ENCODE data around the gene IGHMBP2. TPM values are rescaled to one million over a fixed set of nuclear protein-coding genes. Genes with fewer than 3 reads are reported as not detected.
A peak's percentile ranks its signal among the peaks of the same experiment; 100 is the strongest.
"Not testable (repeated sequence)": the region's sequence is repeated elsewhere in the genome, so short reads cannot be mapped to it uniquely, and the experiment has no call there.

The IGHMBP2 gene
- total and polyA plus RNA-seq, 2 of the 8 experiments (the other 6 are each of a cell fraction or from before 2014, with no cell fraction given): 8.4 to 17.6 TPM

DNA sequence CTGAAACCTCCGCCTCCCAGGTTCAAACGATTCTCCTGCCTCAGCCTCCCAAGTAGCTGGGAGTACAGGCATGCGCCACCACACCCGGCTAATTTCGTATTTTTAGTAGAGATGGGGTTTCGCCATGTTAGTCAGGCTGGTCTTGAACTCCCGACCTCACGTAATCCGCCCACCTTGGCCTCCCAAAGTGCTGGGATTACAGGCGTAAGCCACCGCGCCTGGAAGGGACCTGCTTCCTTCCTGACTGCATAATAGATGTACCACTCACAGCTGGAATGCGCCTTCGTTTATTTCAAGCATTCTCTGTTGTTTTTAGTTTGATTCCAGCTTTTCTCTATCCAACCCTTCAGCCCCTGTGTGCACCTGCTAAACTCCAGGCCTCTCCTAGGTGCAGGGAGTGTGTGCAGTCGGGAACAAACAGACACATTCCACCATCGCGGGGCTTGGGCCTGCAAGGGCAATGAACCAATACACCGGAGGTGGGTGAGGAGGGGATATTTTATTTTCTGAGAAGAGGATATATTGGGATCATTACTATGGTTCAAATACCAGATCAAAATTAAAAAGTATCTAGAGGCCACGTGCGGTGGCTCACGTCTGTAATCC lies 47.2 kb upstream of the IGHMBP2 start:
- Histone ChIP-seq H3K23me2 (ENCODE audit: low read depth, low read length) (peaks cover 11% of the 10 kb centered on the region; the same call in 1 of the 2 replicates), H3K4me2 (ENCODE audit: insufficient read depth in 1 of 2, low read depth in 2 of 2, low read length in 2 of 2) (peak overlapping the region in 1 of 2 experiments; percentile 78; a peak in 1 of 4 replicates), H3K27me3 (replicated peaks in 1 of 4; ENCODE audit: control insufficient read depth in 3 of 4, extremely low read depth in 1 of 4, insufficient read depth in 3 of 4, low read length in 3 of 4) (peaks cover 5 to 27% (median 14%) of the 10 kb centered on the region in 4 experiments; a peak in 6 of 7 replicates)
- H3K23ac ChIP-seq (ENCODE audit: insufficient read length); FAIRE-seq; H3K4me1 ChIP-seq (replicated peaks in 1 of 4; ENCODE audit: control insufficient read depth in 3 of 4, insufficient read depth in 4 of 4, low read length in 3 of 4); H4K20me1 ChIP-seq (replicated peaks in 1 of 2; ENCODE audit: control insufficient read depth in 1 of 2, insufficient read depth in 2 of 2, low read length in 2 of 2); H3K18ac ChIP-seq (ENCODE audit: extremely low read depth, low read length); H2BK120ac ChIP-seq (replicated peaks; ENCODE audit: low read depth, low read length); H3K27ac ChIP-seq (ENCODE audit: low read depth, low read length); H4K8ac ChIP-seq (ENCODE audit: extremely low read depth, insufficient read depth, low read length); H3K4me3 ChIP-seq (ENCODE audit: extremely low read depth in 1 of 4, insufficient read depth in 2 of 4, low read depth in 3 of 4, low read length in 4 of 4); H3K9me3 ChIP-seq (ENCODE audit: insufficient read depth in 2 of 2, low read depth in 1 of 2, low read length in 1 of 2); H2BK15ac ChIP-seq (ENCODE audit: low read length); H4K91ac ChIP-seq (replicated peaks; ENCODE audit: insufficient read length, low read length); H3K56ac ChIP-seq (replicated peaks; ENCODE audit: insufficient read length, low read depth, low read length); H2AK5ac ChIP-seq (ENCODE audit: low read depth, low read length); H3K9ac ChIP-seq (replicated peaks in 1 of 4; ENCODE audit: extremely low read depth in 1 of 4, low read depth in 3 of 4, low read length in 3 of 4); H4K5ac ChIP-seq (ENCODE audit: insufficient read length, low read depth, low read length); H2BK5ac ChIP-seq (ENCODE audit: low read depth, low read length); H2AFZ ChIP-seq (ENCODE audit: low read length); H3K4ac ChIP-seq (replicated peaks; ENCODE audit: insufficient read length, low read depth, low read length); H3K36me3 ChIP-seq (ENCODE audit: control insufficient read depth in 2 of 4, insufficient read depth in 4 of 4, low read length in 3 of 4); DNase-seq (ENCODE audit: low read depth in 1 of 2, low spot score in 2 of 2); H2BK20ac ChIP-seq (ENCODE audit: low read length); H3K14ac ChIP-seq (ENCODE audit: insufficient read length); H3K79me1 ChIP-seq (ENCODE audit: low read depth, low read length); H3K79me2 ChIP-seq (ENCODE audit: control insufficient read depth in 1 of 2, insufficient read depth in 2 of 2, low read length in 2 of 2); H2BK12ac ChIP-seq (ENCODE audit: low read depth, low read length): not testable (repeated sequence)
- ChIA-PET CTCF (ENCODE audit: partially characterized antibody) (interaction anchor here (0.7 to 1.1 kb wide), 5 partner anchors 9 to 55 kb away, joined by 3 to 4 read pairs (median 3); no protein-coding TSS in a partner anchor), POLR2A (ENCODE audit: partially characterized antibody) (interaction anchor here (0.9 to 1.0 kb wide), 2 partner anchors 18 to 585 kb away, joined by 3 read pairs; partner anchors contain the start of gene C11orf24)
- 85% methylated on average over 21 of the region's 21 CpGs; no CpG with 5 or more reads in 1 of the 2 experiments for WGBS, 2 experiments (ENCODE audit: extremely low coverage in 1 of 2, insufficient coverage in 1 of 2, insufficient read length in 1 of 2, insufficient replicate concordance in 2 of 2, low coverage in 1 of 2, low lambda C conversion rate in 2 of 2, missing lambda C conversion rate in 1 of 2)

Data from H1 (cell line).